Chondrocyte (in vitro differentiated cells): ENCODE measurements around the gene CLK1. TPM values are rescaled to one million over a fixed set of nuclear protein-coding genes. Genes with fewer than 3 reads are reported as not detected.
"Not testable (repeated sequence)": the region's sequence is repeated elsewhere in the genome, so short reads cannot be mapped to it uniquely, and the experiment has no call there.

Experiments used
- DNase-seq: peaks from one replicate; pipeline ENCODE4 v3.0.0; 2021; ENCODE audit warnings: mixed read lengths, low spot score
- H3K27ac Mint-ChIP-seq: one replicate; pipeline ENCODE4 v1.8.0; 2021; ENCODE audit warnings: mild to moderate bottlenecking, moderate library complexity, mixed read lengths; ENCODE audit not compliant: unreplicated experiment
- H3K27me3 Mint-ChIP-seq: 2 replicates; pipeline ENCODE4 v1.8.0; 2021; ENCODE audit warnings: low read depth, mixed read lengths
- H3K36me3 Mint-ChIP-seq: 2 replicates; pipeline ENCODE4 v1.8.0; 2021; ENCODE audit warnings: low read depth, mixed read lengths
- H3K4me1 Mint-ChIP-seq: 2 replicates; pipeline ENCODE4 v1.8.0; 2021; ENCODE audit warnings: low read depth, mild to moderate bottlenecking, mixed read lengths
- H3K4me3 Mint-ChIP-seq: one replicate; pipeline ENCODE4 v1.8.0; 2021; ENCODE audit warnings: mild to moderate bottlenecking, moderate library complexity, mixed read lengths; ENCODE audit not compliant: unreplicated experiment
- H3K9me3 Mint-ChIP-seq: 2 replicates; pipeline ENCODE4 v1.8.0; 2021; ENCODE audit warnings: low read depth, mixed read lengths
- total RNA-seq: library from RNA; stranded (reverse); gene quantifications from 3 replicates; pipeline ENCODE4 v1.2.1, GENCODE V29; 2021
- TF ChIP-seq, protein P1 (sequence below): fragments of 200-600 bp; sonication (generic); IDR thresholded peaks from 2 replicates; pipeline ENCODE4 v1.5.0; 2021; ENCODE audit warnings: antibody characterized with exemption, mild to moderate bottlenecking, moderate library complexity

CLK1 gene
- total RNA-seq, 1 donor from 2014 or later: 58.4 TPM

DNA sequence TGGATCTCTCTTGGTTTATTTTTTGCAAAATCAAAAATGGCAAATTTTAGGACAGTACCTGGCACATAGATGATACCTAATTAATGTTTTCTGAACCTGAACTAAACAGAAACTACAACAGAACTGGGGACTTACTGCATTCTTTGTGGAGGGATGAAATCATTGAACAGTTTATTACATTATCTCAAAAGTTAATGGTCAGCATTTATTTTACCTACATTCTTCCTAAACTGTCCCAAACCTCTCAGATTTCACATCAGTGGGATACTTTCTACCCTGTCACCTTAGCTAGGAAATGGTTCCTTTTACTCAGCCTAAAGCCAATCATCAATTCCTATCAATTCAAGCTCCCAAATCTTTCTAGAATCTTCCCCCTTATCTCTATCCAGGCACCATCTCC, 35.0 kb upstream of the CLK1 start:
- Mint-ChIP-seq H3K9me3 (no peaks in the 10 kb centered on the region), H3K27ac (no peak overlapping the region), H3K36me3 (peaks cover 7% of the 10 kb centered on the region), H3K4me1 (peaks cover 2% of the 10 kb centered on the region), H3K27me3 (no peaks in the 10 kb centered on the region), H3K4me3 (no peak overlapping the region)
- DNase-seq: no peak
- TF ChIP-seq, protein P1, sequence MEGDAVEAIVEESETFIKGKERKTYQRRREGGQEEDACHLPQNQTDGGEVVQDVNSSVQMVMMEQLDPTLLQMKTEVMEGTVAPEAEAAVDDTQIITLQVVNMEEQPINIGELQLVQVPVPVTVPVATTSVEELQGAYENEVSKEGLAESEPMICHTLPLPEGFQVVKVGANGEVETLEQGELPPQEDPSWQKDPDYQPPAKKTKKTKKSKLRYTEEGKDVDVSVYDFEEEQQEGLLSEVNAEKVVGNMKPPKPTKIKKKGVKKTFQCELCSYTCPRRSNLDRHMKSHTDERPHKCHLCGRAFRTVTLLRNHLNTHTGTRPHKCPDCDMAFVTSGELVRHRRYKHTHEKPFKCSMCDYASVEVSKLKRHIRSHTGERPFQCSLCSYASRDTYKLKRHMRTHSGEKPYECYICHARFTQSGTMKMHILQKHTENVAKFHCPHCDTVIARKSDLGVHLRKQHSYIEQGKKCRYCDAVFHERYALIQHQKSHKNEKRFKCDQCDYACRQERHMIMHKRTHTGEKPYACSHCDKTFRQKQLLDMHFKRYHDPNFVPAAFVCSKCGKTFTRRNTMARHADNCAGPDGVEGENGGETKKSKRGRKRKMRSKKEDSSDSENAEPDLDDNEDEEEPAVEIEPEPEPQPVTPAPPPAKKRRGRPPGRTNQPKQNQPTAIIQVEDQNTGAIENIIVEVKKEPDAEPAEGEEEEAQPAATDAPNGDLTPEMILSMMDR: no peak

DNA sequence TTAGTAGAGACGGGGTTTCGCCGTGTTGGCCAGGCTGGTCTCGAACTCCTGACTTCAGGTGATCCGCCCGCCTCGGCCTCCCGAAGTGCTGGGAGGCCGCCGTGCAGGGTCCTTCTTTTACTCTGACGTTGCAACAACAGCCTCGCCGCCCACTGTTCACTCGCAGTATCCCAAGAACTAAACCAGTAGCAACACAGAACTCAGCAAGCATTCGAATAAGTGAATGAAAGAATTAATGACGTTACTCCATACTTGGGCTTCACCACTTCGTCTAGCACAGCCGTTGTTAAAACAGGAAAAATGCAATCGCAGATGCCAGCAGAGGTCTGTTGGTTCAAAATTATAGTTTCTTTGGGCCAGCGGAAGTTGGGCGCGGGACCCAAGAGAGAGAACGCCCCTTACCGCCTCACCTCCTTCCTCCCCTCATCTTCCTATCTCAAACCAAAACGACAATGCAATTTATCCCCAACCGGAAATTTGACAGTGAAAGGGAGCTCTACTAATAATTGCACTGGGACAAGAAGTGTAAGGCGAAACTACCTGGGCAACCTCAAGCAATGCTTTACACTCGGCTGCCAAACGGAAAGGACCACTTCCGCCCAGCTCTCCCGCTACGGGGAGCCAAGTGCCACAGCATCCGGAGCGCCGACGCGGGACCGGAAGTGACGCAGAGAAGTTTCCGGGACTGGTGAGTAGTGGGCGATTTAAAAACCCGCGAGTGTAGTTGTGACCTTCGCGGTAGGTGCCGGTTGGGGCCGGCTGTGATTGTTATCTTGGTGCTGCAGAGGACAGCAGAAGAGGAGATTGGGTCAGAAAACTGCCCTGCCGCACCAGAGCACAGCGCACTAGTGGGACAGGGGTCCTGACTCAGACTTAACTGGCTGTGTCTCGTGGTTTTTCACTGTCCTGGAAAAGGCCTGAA, 24.5 kb upstream of the CLK1 start, which contains the start of the genes NIF3L1 and PPIL3:
NIF3L1 (plus strand) TSS at position 668 of the 922 bp plus-strand sequence. CDS start 2,573 bp downstream, outside the sequence.
PPIL3 (minus strand) TSS at position 374 of the 922 bp plus-strand sequence. CDS start 1,462 bp downstream, outside the sequence.
- peak within 1 kb of the TSS; percentile 97 for H3K4me3 Mint-ChIP-seq
- no peaks in the 10 kb centered on the region for H3K27me3 Mint-ChIP-seq
- TF ChIP-seq, protein P1: peak; percentile 39
- H3K4me1 Mint-ChIP-seq: peaks cover 37% of the 10 kb centered on the region
- peak; percentile 98 for DNase-seq
- no peaks in the 10 kb centered on the region for H3K9me3 Mint-ChIP-seq
- H3K36me3 Mint-ChIP-seq: peaks cover 5% of the 10 kb centered on the region
- H3K27ac Mint-ChIP-seq: peak within 1 kb of the TSS; percentile 100

GRCh38 chr2:200881715-200882249, 17.3 kb upstream of the CLK1 start:
- H3K4me3 Mint-ChIP-seq, H3K4me1 Mint-ChIP-seq, DNase-seq, H3K27ac Mint-ChIP-seq, H3K27me3 Mint-ChIP-seq, H3K9me3 Mint-ChIP-seq: not testable (repeated sequence)
- H3K36me3 Mint-ChIP-seq: peaks cover 19% of the 10 kb centered on the region

DNA sequence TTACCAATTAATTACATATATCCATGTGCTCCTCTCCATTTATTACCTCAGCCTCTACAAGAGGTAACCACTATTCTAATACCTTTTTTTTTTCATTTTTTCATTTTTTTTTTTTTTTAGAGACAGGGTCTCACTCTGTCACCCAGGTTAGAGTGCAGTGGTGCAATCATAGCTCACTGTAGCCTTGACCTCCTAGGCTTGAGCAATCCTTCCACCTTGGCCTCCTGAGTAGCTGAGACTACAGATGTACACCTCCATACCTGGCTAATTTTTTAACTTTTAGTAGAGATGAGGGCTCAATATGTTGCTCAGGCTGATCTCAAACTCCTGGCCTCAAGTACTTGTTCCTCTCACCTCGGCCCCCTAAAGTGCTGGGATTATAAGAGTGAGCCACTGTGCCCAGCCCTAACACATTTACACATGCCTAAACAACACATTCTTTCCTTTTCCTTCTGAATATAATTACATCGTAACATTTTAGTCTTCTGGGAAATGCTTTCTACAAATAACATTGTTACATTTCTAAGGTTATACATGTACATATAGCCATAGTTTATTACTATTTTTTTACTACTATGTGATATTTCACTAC, 13.9 kb upstream of the CLK1 start:
- H3K9me3 Mint-ChIP-seq: no peaks in the 10 kb centered on the region
- H3K36me3 Mint-ChIP-seq: peaks cover 20% of the 10 kb centered on the region
- DNase-seq: no peak
- no peak overlapping the region for H3K27ac Mint-ChIP-seq
- H3K4me3 Mint-ChIP-seq: no peak overlapping the region
- no peaks in the 10 kb centered on the region for H3K4me1 Mint-ChIP-seq
- H3K27me3 Mint-ChIP-seq: no peaks in the 10 kb centered on the region
- TF ChIP-seq, protein P1: no peak

GRCh38 chr2:200877443-200877842, 13.0 kb upstream of the CLK1 start:
- Mint-ChIP-seq H3K4me1 (no peaks in the 10 kb centered on the region), H3K4me3 (no peak overlapping the region), H3K27ac (no peak overlapping the region), H3K36me3 (peaks cover 18% of the 10 kb centered on the region), H3K9me3 (no peaks in the 10 kb centered on the region), H3K27me3 (no peaks in the 10 kb centered on the region)
- no peak for DNase-seq
- TF ChIP-seq, protein P1: no peak
